A549 (cell line): ENCODE data around the gene CAVIN1.

ENCODE experiments used
- CBX2 ChIP-seq: fragments of 200-600 bp; sonication (generic); IDR thresholded peaks from 2 replicates; pipeline ENCODE4 v1.6.1; 2016; ENCODE audit warnings: low read depth, mild to moderate bottlenecking, borderline replicate concordance
- MAFK ChIP-seq: fragments of 450-650 bp; IDR thresholded peaks from 2 replicates; pipeline ENCODE4 v1.6.1; 2014; ENCODE audit not compliant: partially characterized antibody
- RNF2 ChIP-seq: fragments of 200-600 bp; sonication (generic); IDR thresholded peaks from 2 replicates; pipeline ENCODE4 v1.6.1; 2016; ENCODE audit warnings: low read depth, mild to moderate bottlenecking, antibody characterized with exemption, moderate library complexity, borderline replicate concordance
- TF ChIP-seq, protein P1 (sequence below): IDR thresholded peaks from 2 replicates; pipeline ENCODE4 v1.6.1; 2012
- TF ChIP-seq, protein P2 (sequence below): fragments of >200 bp; sonication (Bioruptor Twin); formaldehyde crosslinking; IDR thresholded peaks from 3 replicates; pipeline ENCODE4 v1.5.1; 2016

DNA sequence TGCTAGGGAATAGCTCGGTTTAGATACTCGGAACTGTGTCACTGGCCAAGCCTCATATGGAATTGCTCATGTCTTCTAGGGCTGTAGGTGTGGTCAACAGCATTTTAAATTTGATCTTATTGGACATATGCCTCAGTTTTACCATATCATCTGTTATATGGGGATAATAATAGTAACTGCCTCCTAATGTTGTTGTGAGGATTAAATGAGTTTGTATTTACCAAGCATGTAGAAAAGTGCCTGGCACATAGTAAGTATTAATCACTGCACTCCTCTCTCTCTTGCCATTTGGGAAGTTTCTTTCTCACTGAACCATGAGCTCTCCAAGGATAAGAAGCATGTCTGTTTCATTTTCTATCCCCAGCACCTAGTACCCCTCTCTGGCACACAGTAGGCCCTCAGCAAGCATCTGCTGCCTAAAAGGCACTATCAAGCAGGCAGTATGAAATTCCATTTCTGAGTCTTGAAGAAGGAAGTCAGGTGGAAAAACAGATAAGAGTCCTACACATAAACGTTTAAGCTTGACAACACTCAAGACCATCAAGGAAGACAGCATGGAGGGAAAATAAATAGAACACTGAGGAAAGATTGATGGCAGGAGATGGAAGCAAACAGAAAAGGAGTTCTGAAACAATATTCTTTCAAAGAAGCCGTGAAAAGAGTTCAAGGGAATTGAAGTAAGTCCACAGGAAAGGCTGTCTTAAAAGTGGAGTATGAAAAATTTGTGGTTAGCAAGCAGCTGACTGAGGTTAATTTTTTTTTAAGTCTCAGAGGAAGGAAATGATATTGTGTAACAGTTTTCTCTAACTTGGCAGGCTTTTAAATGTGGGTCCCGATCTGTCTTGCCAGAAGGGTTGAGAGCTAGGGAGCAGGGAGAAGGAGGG lies 33.4 kb upstream of the CAVIN1 start:
- TF ChIP-seq RNF2 (no peak), MAFK (no peak), CBX2 (no peak)
- TF ChIP-seq, protein P1, sequence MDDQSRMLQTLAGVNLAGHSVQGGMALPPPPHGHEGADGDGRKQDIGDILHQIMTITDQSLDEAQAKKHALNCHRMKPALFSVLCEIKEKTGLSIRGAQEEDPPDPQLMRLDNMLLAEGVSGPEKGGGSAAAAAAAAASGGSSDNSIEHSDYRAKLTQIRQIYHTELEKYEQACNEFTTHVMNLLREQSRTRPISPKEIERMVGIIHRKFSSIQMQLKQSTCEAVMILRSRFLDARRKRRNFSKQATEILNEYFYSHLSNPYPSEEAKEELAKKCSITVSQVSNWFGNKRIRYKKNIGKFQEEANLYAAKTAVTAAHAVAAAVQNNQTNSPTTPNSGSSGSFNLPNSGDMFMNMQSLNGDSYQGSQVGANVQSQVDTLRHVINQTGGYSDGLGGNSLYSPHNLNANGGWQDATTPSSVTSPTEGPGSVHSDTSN, result no peak
- TF ChIP-seq, protein P2, sequence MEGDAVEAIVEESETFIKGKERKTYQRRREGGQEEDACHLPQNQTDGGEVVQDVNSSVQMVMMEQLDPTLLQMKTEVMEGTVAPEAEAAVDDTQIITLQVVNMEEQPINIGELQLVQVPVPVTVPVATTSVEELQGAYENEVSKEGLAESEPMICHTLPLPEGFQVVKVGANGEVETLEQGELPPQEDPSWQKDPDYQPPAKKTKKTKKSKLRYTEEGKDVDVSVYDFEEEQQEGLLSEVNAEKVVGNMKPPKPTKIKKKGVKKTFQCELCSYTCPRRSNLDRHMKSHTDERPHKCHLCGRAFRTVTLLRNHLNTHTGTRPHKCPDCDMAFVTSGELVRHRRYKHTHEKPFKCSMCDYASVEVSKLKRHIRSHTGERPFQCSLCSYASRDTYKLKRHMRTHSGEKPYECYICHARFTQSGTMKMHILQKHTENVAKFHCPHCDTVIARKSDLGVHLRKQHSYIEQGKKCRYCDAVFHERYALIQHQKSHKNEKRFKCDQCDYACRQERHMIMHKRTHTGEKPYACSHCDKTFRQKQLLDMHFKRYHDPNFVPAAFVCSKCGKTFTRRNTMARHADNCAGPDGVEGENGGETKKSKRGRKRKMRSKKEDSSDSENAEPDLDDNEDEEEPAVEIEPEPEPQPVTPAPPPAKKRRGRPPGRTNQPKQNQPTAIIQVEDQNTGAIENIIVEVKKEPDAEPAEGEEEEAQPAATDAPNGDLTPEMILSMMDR, result no peak
